HG03280 (cell line): ENCODE measurements around the gene AUP1.

ENCODE experiments used
- ATAC-seq: cut with Tn5 transposase; IDR thresholded peaks from one replicate; pipeline ENCODE4 v1.9.1; 2021; ENCODE audit warnings: mild to moderate bottlenecking, moderate library complexity; ENCODE audit not compliant: unreplicated experiment

Gene AUP1

DNA sequence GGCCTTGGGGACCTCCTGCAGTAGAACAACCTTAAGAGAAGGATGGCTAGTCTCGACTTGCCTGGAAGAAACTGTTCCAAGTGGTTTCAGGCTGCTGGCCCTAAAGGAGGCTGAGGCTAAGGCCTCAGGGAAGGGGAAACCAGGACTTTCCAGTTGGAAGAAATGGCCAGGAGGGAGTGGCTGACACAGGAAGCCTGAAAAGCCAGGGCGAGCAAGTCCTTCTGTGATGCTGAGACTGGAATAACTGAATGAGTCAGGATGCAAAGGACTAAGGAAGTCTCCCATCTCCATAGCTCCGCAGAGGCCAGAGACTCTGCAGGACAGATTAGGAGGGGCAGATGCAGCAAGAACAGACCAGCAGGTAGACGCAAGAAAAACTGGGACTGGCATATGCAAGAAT lies 7.6 kb upstream of the AUP1 start:
- no peak for ATAC-seq

DNA sequence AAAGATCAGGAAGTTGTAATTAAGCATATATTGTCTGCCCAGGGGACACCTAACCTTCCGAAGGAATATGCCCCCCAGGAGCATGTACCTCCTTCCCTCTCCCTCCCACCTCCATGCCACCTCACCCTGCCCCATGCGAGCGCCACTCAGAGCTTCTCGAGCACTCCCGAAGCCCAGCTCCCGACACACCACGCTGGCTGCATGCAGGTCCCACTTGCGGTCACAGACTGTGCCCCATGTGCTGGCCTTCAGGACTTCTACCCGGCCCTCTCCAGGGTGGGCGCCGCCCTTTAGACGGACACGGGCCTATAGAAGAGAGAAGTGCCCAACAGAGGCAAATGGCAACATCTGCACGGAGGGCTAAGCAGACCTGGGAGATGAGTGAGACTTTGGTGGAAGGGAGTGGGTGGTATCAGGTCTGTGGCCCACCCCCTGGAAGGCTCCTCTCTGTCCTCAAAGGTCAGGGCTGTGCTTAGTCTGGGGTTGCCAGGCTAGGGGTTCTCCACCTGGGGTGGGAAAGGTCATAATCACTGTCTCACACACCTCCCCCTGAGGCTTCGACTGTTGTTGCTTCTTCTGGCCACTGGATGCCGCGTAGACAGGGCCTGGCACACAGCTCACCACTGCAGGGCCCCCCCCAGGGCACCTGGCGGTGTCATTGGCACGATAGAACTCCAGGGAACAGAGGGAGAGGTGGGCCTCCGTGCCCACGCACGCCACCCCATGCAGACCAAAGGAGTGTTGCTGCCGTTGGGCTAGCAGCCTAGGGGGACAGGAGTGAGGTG lies 6.9 kb upstream of the AUP1 start:
- no peak for ATAC-seq

DNA sequence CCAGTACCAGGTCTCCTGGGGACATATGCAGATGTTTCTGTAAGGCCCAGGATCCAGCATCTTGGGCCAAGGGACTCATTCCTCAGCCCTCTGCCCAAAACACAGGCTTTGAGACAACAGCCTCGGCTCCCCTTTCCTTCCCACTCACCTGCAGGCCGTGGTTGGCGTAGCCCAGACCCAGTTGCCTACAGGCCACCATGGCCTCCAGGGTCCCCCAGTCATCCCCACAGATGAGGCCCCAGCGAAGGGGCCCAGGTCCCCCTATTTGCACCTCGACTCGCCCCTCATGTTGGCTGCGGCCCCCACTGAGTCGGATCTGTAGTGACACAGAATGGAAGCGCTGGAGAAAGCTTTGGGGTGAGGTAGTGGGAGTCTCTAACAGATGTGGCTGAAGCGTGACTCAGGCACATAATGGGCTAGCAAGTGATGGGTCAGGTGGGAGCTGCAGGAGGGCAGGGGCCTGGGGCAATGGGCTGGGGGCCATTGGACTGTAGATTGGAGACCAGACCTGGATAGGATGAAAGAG lies 6.0 kb upstream of the AUP1 start:
- ATAC-seq: no peak

DNA sequence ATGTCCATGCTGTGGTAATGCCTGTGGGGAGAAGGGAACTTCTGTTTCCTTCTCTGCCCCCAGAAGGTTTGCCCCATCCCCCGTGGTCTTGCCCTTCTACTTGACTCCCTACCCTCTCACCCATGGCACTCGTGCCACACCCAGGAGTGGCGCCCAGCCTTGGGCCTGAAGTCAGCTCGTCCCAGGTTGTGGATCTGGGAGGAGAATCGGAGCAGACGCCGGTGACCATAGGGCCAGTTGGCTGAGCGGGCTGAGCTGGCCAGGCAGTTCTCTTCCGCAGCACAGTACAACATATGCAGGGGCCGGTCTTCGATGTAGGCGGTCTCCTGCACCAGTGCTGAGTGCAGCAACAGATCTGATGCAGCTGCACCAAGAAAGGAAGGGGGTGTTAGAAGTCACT lies 4.9 kb upstream of the AUP1 start:
- no peak for ATAC-seq

DNA sequence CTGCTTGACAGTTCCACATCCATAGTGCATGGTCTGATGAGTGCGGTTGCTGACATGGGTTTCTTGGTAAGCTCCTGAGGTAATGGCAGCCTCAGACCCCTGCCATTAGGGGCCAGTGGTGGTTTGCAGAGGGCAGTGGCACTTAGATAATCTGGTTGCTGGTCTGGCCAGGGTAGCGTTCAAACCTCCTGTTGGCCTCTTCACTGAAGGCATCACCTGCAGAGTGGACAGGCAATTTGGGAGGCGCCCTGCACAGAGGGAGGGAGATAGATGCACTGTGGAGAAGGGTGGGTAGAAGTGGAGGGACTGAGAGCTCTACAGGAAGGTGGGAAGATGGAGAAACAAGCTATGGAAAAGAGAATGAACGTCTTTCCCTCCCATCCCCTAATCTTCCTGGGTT lies 4.0 kb upstream of the AUP1 start:
- no peak for ATAC-seq

DNA sequence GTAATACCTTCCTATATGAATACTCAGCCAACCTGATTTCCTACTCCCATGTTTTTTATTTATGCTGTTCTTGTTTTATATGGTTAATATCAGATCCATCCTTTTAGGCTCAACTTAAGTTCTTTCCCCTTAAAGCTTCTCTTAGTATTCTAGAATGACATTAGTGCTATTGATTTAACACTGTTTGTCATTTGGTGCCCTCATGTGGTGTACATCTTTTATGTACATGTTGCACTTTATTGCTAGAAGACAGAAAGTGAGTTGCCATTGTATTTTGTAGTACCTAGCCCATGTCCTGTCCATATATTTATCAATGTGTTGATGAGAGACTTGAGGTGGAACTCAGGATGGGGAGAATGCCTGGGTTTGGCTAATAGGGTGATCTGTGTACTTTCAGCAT lies 2.7 kb upstream of the AUP1 start:
- no peak for ATAC-seq

DNA sequence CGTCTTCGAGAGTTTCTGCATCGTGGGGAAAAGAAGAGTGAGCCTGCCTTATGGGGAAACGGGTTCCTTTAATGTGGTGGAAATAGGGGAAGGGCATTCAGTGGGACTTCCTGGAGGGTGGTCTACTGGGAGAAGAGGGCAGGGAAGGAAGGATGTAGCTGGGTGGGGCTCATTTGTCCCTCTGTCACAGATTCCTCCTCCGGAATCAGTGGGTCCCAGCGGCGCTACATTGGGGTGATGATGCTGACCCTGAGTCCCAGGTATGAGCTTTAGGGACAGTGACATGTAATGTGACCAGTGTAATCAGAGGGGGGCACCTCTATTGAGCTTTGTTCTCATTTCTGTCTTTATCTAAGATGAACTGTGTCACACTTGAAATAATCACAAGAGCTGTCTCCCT lies 2.2 kb upstream of the AUP1 start:
- no peak for ATAC-seq

DNA sequence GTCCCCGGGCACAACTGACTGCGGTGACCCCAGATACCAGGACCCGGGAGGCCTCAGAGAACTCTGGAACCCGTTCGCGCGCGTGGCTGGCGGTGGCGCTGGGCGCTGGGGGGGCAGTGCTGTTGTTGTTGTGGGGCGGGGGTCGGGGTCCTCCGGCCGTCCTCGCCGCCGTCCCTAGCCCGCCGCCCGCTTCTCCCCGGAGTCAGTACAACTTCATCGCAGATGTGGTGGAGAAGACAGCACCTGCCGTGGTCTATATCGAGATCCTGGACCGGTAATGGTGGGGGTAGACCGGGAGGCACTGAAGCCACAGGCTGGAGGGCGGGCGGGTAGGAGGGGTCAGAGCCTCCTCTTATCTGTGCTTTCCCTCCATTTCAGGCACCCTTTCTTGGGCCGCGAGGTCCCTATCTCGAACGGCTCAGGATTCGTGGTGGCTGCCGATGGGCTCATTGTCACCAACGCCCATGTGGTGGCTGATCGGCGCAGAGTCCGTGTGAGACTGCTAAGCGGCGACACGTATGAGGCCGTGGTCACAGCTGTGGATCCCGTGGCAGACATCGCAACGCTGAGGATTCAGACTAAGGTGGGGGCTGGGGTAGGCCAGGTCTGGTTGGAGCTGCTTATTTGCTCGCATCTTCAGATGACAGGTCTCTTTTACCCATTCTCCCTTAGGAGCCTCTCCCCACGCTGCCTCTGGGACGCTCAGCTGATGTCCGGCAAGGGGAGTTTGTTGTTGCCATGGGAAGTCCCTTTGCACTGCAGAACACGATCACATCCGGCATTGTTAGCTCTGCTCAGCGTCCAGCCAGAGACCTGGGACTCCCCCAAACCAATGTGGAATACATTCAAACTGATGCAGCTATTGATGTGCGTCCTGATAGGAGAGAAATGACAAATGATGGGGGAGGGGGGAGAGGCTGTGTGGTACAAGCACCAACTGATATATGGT lies 1.0 kb upstream of the AUP1 start:
- peak; percentile 27 for ATAC-seq

DNA sequence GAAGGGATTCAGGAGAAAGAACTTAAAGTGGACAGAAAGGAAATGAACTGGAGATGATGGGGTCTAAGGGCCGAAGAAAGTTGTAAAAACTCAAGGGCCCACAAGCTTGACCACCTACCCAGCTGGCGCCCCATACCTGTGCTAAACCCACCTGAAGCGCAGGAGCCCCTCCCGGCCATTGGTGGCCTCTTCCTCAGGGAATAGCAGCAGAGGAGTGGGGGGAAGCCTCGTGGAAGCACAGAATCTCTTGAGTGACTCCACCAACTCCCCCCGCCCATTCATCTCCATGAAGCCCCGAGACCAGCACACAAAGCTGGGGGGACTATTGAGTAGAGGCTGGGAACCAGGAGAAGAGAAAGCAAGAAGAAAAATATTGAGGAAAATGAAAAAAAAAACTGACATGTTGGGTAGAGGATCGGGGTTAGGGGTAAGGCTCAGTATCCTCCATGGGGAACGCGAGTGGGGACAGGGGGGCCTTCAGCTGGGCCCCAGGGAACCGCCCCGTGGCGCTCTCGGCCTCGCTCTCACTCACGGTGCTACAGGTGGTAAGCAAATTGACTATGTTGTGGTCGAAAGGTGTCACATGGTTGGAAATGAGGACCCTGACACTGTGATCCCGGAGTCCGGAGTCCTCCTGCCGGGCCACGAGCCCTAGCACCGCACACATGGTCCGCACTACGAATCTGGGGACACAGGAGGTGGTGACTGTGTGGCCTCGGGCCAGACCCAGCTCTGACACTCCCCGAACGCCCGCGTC lies 728 bp downstream of the AUP1 start:
- peak; percentile 3 for ATAC-seq

DNA sequence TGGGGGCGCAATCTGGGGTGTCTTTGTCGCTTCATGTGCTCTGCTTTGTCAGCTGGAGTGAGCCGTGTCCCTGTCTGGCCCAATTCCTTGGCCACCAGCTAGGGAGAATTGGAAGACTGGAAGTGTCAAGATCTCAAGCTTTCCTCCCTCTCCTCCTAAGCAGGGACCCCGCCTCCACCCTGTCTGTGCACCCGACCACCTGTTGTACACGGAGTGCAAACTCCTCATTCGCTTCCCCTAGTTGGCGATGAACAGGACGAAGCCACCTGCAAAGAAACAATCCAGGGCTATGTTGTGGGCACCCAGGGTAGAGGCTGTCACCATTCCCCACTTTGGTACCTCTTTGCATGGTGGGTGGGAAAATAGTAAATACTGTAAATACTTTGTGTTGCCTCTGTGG lies 1.8 kb downstream of the AUP1 start:
- ATAC-seq: no peak

DNA sequence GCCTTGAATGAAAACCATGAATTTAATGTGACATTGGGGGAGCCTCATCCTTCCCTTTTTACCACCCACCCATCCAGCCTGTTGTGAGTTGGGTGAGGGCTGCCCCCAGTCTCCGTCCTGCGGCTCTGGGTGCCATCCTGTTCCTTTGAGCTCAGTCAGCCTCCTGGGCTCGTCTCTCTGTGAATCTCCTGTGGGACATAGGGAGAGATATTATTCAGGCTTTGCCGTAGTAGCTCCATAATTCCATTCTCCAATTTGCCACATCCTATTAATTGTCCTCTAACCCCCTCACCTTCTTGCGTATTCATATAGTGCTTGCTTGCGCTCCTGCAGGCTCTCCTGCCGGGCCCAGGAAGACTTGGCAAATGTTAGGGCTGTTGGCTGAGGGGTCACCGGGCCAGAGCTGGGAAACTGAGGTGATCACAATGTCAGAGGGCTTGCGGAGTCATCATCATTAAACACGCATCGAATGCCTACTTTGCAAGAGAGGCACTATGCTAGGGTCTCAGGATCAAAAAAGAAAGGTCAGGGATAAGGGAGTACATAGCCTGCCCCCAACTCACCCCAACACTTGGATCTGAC lies 2.8 kb downstream of the AUP1 start:
- ATAC-seq: no peak

DNA sequence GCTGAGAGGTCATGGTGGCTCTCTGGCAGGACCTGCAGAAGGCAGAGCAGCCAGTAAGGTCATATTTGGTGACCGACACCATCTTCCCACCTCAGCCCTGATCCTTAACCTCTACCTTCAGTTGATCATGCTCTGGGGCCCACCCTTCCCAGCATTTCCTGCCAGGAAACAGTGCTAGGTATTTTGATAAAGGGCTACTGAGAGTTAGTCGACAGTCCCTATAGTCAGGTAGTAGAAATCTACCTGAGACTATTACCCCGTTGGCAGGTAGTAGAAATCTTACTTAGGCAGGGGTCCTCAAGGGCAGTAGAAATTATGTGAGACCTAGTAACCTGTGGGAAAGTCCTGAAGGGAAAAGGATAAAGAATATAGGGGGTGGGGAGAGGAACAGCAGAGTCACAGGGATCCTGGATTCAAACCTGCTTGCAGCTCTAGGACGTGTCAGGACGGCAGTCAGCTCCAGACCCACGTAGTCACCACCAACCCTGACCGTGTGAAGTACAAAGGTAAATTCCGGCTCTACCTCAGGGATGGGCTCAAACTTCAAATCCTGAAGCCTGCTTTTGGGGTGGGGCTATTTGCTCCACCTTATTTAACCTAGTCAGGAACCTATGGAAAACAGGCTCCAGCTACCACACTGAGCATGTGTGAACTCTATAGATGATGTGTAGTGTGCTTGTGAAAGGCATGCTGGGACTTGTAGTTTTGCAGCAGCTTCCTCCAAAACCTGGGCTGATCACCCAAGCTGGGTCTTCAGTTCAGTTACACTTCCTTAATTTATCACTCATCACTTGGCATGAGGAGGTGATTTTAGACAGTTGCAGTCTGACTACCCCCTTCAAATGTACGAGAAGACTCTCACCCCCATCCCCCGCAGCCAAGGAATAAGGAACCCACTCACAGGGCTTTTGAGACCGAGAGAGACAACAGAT lies 3.5 kb downstream of the AUP1 start, which contains the start of gene DQX1:
Gene DQX1 (minus strand): TSS at position 515 of the 932 bp plus-strand sequence. CDS start 502 bp downstream, at position 13.
- no peak for ATAC-seq

DNA sequence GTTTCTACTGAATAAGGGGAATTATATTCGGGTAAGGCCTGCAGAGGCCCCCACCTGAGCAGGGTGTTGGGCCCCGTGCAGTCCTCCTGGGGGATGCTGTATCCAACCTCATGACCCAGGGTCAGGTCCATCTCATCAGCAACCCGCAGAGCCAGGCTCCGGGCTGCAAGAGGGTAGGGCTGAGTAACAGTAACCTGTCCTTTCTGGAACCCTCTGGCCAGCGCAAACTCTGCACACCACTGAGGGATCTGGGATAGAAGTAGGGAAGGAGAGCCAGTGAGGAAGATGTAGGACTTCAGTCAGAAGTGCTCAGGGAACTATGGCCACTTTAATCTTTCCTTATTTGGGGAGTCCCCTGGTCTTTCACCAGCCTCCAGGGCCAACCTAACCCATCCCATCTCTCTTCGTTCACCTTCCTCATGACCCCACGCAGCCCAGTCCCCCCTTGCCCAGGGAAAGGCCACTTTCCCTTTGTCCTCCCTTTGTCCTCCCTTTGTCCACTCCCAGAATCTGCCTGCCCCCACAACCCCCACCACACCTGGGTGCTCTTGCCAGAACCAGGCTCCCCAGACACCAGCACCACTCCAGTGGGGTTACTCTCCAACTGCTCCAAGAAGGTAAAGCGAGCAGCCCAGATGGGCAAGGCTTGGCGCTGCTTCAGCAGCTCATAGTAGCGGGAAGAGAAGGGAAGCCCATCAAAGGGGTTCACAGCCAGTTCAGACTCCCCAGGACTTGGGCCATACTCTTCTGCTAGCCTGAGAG lies 4.4 kb downstream of the AUP1 start:
- no peak for ATAC-seq

DNA sequence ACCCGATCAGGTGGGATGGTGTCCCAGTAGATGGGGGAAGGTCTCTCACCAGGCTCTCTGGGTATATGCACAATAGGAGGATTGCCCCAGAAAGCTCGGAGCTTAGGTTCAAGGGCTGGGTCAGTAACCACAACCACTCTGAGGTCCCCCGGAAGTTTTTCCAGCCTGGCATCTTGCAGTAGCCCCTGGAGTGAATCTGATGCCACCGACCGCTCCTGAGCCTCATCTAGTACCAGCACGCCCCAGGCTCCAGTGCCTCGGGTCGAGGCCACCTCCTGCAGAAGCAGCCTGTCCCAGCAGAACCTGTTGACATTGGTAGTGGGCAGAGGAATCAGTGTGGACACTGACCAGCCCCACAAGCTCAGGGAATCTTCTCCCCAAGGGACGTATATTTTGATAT lies 5.5 kb downstream of the AUP1 start:
- ATAC-seq: no peak

DNA sequence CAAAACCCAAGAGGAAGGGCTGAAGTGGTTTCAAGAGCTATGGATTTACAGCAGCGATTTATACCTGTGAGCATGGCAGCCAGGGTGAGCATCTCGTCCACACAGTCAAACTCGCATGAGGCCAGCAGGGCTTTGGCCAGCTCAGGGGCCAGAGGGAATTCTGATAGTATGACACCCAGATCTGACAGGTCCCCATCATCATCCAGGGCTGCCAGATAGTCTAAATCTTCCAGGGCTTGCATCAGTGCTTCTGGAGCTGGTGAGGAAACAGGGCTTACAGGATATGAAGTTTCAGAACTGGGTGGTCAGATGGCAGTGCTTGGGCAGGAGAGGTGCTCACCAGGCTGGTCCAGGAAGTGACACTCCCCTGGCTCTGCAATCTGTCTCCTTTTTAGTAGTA lies 7.0 kb downstream of the AUP1 start:
- no peak for ATAC-seq

DNA sequence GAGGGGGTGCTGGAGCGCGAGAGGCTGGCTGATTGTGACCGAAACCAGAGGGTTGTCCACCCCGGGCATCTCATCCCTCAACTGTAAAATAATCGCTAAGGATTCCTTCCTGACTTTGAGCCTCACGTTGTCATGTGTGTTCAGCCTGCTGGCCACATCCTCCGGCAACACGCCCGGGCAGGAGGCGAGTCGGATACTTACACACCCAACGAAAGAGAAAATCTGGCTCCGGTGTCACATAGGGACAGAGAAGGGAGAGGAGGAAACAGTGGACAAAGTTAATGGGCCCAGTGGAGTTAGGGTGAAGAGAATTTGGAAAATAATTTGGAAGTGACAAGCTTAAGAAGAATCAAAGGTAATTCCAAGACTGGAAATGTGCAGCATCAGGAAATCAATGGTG lies 12.9 kb downstream of the AUP1 start:
- ATAC-seq: no peak

DNA sequence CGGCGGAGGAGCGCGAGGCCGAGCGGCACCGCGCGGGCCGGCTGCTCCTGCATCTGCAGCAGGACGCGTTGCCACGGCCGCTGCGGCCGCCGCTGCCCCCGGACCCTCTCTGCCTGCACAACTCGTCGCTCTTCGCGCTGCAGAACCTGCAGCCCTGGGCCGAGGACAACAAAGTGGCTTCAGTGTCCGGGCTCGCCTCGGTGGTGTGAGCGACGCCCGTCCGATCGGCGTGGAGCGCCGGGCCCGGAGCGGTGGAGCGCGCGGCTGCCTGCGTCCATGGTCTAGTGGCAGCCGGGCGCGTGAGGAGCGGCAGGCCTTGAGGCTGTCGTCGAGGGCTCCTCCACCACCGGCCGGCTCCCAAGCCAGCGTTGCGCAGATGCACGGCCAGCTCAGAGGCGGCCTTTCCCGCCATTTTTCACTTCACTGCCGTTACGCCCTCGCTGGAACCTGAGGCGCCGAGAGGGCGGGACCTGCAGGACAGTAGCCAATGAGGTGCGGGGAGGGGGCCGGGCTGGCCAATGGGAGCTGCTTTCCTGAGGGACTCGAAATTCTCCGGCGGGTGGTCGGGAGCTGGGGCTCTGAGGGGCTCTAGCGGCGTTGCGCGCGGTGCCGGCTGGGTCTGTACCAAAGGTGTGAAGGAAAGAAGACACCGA lies 13.4 kb downstream of the AUP1 start:
- peak; percentile 75 for ATAC-seq

DNA sequence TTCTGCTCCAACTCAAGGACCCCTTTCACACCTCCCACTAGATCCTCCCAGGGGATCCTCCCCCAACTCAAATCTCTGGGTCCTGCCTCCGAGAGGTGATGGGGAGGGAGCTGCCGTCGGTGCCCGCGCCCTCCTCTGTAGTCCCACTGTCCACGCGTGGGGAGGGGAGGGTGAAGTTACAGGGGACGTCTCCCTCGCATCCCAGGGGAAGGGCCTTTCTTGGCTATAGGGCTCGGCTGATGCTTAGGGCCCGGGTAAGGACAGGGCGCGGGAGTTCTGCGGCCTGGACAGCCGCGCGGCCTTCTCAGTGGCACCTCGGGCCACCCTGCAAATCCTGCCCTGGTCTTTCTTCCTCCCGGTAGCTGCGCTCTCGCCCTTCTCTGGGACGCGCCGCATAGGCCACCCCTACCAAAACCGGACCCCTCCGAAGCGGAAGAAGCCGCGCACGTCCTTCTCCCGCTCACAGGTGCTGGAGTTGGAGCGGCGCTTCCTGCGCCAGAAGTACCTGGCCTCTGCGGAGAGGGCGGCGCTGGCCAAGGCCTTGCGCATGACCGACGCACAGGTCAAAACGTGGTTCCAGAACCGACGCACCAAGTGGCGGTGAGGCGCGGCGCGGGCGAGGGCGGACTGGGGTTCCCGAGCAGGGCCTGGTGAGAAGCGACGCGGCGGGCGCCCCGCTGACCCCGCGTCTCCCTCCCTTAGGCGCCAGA lies 14.1 kb downstream of the AUP1 start:
- ATAC-seq: peak; percentile 19
